ENCODE results near the gene DUSP28.
"Not testable (repeated sequence)": the region's sequence is repeated elsewhere in the genome, so short reads cannot be mapped to it uniquely, and the experiment has no call there.

DNA sequence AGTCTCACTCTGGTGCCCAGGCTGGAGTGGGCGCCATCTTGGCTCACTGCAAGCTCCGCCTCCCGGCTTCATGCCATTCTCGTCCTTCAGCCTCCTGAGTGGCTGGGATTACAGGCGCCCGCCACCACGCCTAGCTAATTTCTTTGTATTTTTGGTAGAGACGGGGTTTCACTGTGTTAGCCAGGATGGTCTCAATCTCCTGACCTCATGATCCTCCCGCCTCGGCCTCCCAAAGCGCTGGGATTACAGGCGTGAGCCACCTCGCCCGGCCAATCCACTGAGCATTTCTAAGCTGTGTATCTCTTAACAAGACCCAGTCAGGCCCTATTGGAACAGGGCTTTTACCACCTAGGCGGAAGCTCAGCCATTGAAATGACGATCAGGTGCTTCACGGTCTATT lies 3.1 kb downstream of the DUSP28 start:
- TF ChIP-seq, protein P1, sequence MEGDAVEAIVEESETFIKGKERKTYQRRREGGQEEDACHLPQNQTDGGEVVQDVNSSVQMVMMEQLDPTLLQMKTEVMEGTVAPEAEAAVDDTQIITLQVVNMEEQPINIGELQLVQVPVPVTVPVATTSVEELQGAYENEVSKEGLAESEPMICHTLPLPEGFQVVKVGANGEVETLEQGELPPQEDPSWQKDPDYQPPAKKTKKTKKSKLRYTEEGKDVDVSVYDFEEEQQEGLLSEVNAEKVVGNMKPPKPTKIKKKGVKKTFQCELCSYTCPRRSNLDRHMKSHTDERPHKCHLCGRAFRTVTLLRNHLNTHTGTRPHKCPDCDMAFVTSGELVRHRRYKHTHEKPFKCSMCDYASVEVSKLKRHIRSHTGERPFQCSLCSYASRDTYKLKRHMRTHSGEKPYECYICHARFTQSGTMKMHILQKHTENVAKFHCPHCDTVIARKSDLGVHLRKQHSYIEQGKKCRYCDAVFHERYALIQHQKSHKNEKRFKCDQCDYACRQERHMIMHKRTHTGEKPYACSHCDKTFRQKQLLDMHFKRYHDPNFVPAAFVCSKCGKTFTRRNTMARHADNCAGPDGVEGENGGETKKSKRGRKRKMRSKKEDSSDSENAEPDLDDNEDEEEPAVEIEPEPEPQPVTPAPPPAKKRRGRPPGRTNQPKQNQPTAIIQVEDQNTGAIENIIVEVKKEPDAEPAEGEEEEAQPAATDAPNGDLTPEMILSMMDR (IDR thresholded peaks at IDR 0.05): not testable (repeated sequence)
- TF ChIP-seq POLR2A, EP300 (IDR thresholded peaks at IDR 0.05): not testable (repeated sequence)

Data from ovary (tissue), 3 donors.